GM21367 (cell line): ENCODE measurements around the gene IFITM5.
A peak's percentile ranks its signal among the peaks of the same experiment; 100 is the strongest.
"Not testable (repeated sequence)": the region's sequence is repeated elsewhere in the genome, so short reads cannot be mapped to it uniquely, and the experiment has no call there.

ENCODE experiments used
- ATAC-seq: cut with Tn5 transposase; IDR thresholded peaks from one replicate; pipeline ENCODE4 v1.9.1; 2021; ENCODE audit not compliant: unreplicated experiment

Gene IFITM5

DNA sequence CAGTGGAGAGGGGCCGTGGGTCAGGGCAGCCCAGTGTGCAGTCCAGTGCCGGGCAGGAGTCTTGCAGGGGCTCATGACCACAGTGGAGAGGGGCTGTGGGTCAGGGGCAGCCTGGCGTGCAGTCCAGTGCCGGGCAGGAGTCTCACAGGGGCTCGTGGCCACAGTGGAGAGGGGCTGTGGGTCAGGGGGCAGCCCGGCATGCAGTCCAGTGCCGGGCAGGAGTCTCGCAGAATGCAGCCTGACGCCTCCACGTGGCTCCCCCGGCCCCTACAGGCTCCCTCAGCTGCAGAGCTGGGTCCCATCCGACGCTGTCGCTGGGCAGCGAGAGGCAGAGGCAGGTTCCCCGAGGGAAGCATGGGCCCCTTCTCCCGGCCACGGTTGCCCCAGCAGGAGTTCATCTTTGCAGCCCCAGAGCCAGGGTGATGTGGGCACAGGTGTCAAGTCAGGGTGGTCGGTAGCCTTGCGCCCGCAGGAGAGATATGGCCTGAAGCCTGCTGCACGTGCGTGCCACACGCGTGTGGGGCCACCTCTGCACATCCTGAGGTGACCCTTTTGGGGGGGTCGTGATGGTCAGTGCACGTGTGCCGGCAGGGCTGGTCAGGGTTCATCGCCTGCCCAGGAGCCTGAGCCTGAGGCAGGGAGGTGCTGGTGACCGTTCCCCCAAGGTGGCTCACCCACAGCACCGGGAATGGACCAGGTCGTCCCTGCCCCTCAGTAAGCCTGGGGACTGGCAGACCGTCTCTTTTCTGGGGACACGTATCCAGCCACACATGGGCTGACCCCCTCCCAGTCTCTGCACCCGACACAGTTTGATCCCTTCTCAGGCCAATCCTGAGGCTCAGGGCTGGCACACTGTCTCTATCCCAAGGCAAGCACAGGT lies 2.9 kb downstream of the IFITM5 start:
- ATAC-seq: no peak

DNA sequence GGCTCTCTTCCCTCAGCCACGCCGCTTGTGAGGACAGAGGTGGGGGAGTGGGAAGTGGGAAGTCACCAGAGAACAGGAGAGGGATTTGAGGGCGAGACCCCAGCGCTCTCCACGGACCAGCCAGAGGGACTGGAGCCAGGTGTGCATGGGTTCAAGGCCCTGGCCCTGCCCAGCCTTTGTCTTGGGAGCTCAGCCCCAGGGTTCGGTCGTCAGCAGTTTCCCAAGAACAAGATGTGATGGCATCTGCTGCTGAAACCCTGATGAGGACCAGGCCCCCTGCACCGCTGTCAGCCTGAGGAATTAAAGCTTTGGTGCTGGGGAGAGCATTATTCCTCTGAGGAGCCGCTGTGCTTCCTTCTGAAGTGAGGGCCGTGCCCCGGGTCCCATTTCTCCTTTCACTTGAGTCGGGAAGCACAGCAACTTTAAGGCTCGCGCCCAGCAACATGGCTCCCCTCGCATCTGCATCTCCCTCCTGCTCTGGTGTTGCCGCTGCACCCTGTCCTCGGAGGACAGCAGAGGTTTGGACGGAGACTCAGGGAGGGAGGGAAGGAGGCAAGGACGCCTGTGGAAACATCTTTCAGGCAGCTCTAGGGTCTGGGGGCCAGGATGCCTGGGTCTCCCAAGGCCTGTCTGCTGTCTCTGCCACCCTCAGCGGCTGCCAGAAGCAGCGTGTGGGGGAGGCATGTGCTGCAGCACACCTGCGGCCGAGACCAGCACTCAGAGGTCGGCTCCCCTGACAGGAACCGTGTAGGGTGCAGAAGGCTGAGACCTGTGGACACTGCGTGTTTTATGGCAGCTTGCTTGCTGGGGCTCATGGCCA lies 3.8 kb downstream of the IFITM5 start:
- no peak for ATAC-seq

DNA sequence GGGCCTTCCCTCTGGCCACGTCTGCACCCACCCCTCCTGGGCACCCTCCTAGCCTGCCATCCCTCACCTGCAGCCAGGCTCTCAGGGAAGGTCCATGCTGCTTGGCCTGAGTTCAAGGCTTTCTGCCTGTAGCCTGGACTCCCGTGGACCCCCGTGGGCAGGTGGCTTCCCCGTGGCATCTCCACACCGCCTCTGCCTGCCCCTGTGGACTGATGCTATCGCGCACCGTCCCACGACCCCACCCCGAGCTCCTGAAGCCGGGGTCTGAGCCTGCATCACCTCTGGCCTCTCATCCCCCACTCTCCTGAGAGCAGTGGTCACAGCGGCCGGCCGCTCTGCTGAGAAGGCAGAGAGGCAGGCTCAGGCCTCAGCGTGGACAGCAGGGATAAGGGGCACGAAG lies 4.5 kb downstream of the IFITM5 start:
- ATAC-seq: no peak

DNA sequence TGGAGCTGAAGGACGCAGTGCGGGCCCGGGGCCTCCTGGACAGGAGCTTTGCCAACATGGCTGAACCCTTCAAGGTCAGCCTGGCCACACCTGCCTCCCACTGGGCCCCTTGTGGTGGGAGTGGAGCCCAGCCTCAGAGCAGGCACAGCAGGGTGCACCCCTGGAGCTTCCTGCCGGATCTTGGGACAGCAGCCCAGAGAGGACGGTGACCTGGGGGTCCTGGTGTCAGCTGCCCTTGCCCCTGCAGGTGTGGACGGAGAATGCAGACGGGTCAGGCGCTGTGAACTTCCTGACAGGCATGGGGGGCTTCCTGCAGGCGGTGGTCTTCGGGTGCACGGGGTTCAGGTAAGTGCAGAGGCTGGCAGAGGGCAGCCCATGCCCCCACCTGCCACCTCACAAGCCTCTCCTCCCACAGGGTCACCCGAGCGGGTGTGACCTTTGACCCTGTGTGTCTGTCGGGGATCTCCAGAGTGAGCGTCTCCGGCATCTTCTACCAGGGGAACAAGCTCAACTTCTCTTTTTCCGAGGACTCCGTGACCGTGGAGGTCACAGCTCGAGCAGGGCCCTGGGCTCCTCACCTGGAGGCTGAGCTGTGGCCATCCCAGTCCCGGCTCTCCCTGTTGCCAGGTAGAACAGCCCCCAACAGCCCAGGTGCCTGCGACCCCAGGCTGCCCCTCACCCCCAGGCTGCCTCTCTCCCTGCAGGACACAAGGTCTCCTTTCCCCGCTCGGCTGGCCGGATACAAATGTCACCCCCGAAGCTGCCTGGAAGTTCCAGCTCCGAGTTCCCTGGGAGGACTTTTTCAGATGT lies 5.3 kb downstream of the IFITM5 start:
- ATAC-seq: no peak

DNA sequence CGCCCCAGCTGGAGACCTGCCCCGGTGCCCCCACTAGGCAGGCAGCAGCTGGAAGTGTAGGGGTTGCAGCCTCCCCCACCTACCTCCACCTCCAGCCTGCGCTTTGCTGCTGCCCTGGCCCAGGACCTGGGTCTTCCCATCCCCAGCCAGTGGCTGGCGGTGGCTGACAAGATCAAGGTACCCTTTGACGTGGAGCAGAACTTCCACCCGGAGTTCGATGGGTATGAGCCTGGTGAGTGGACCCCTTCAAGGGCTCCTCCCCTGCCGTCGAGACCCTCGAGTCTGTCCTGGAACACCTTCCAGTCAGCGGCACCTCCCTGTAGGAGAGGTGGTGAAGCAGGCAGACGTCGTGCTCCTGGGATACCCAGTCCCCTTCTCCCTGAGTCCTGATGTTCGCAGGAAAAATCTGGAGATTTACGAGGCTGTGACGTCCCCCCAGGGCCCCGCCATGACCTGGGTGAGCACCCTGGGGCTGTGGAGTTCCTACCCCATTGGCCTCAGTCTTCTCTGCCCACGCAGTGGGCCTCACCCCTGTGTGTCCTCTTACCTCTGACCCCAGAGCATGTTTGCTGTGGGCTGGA lies 6.0 kb downstream of the IFITM5 start:
- no peak for ATAC-seq

DNA sequence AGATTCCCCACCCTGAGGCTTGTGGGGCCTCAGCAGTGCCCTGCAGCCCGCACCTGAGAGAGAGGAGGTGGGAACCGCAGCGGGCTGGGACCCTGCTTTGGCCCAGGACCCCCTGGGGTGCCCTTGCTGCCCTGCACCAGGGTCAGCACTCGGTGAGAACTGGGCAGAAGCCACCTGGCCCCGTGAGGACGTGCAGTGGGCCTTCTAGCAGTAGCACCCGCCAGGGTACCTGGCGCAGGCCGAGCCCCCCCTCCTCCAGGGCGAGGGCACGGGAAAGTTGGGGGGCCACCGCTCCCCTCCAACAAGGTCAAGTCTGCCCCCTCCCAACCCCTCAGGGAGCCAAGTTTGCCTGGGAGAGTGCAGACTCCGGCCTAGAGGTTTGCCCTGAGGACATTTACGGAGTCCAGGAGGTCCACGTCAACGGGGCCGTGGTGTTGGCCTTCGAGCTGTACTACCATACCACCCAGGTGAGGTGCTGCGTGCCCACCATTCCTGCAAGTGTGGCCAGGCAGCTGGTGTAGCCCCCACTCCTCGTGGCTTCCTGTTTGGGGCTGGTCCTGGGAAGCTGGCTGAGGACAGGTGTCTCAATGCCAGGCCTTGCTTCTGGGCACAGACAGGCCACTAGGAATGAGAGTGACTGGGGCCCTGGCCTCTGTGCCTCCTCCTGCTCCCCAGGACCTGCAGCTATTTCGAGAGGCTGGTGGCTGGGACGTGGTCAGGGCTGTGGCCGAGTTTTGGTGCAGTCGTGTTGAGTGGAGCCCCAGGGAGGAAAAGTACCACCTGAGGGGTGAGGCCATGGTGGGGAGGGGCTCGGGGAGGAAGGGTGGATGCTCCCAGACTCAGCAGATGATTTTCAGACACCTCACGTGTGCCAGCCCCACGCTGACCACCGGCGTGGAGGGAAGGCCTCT lies 6.9 kb downstream of the IFITM5 start:
- no peak for ATAC-seq

DNA sequence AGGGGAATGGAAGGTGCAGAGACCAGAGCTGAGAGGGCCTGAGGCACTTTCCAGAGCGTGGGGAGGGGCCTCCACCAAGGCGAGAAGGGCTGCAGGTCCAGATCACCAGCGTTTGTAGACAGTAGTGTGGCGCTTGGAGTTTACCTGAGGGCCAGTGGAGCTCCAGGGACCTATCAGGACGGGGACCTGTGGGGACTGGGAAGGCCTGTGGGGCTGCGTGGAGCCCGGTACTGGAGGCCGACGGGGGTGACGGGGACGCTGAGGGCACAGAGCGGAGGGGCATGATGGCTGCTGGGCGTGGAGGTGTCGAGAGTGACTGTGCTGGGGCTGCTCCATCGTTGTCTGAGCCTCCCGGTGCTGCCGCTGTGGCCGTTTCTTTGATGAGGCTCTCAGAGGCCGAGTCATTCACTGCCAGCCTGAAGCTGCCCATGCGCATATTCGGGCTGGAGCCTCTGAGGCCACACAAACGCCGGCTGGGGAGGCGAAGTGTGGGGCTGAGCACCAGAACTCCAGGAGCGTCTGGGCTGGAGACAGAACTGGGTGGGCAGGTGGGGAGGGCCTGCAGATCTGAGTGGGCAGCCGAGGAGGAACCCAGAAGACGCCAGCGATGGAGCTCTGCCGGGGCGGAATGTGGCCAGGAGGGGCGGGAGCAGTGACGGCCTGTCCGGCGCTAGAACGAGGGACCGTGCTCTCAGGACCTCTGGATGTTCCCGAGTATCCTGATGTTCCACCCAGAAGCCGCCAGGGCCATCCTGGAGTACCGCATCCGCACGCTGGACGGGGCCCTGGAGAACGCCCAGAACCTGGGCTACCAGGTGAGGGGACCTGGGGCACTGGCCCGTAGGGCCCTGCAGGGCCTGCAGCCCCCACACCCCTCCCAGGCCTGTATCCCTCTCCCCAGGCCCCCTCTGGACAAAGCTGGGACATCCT lies 7.8 kb downstream of the IFITM5 start:
- no peak for ATAC-seq

DNA sequence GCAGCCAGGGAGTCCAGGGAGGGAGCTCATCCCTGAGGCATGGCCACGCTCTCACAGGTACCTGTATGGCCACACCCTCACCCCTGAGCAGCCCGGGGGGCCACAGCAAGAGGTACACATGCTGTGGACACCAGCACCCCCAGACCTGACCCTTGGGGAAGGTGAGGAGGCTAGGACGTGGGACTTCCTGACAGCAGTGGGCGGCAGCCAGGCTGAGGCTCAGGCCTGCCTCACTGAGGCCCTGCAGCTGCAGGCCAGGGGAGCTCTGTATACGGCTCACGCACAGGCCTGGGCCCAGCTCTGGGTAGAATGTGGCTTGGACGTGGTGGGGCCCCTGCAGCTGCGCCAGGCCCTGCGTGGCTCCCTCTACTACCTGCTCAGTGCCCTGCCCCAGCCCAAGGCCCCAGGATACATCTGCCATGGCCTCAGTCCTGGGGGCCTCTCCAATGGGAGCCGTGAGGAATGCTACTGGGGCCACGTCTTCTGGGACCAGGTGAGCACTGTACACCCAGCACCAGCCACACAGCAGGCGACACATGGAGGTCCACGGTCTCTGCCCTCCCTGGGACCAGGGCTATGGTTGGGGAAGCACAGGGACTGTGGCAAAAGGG lies 8.6 kb downstream of the IFITM5 start:
- no peak for ATAC-seq

DNA sequence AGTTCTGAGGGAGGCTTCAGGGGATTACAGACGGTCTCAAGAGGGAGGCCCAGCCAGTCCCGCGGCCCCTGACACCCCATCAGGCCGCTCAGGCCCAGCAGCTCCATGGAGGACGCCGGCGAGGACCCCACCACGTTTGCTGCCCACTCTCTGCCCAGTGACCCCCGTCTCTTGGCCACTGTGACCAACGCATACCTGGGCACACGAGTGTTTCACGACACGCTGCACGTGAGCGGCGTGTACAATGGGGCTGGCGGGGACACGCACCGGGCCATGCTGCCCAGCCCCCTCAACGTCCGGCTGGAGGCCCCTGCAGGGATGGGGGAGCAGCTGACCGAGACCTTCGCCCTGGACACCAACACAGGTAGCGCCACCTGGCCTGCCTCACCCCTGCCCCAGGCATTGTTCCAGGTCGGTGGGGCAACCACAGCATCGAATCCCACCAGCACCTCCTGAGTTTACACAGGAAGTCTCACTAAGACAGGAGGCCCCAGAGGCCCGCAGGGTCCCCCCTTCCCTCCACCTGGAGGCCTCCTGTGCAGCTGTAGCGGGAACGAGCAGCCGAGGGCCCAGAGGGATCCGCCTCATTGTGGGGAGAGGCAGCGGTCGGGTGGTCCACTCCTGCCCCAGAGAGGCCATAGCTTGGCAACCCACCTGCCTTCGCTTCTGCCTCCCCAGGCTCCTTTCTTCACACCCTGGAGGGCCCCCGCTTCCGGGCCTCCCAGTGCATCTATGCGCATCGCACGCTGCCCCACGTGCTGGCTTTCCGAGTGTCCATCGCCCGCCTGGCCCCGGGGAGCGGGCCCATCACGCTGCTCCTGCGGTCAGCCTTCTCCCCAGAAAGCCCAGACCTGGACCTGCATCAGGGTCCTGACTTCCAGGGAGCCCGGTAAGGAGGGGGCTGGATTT lies 9.4 kb downstream of the IFITM5 start:
- no peak for ATAC-seq

DNA sequence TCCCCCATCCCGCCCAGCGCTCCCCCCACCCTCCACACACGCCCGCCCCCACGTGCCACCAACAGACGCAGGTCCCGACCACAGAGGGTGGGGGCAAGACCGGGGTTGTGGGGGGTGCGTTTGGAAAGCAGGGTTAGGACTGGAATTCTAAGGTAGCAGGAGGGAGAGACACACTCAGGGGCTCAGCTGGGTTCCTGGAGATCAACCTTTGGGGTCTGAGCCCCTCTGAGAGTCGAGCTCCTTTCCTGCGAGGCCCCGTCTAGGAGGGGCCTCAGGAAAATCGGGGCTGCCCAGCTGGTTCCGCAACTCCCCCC lies 10.0 kb downstream of the IFITM5 start:
- no peak for ATAC-seq

DNA sequence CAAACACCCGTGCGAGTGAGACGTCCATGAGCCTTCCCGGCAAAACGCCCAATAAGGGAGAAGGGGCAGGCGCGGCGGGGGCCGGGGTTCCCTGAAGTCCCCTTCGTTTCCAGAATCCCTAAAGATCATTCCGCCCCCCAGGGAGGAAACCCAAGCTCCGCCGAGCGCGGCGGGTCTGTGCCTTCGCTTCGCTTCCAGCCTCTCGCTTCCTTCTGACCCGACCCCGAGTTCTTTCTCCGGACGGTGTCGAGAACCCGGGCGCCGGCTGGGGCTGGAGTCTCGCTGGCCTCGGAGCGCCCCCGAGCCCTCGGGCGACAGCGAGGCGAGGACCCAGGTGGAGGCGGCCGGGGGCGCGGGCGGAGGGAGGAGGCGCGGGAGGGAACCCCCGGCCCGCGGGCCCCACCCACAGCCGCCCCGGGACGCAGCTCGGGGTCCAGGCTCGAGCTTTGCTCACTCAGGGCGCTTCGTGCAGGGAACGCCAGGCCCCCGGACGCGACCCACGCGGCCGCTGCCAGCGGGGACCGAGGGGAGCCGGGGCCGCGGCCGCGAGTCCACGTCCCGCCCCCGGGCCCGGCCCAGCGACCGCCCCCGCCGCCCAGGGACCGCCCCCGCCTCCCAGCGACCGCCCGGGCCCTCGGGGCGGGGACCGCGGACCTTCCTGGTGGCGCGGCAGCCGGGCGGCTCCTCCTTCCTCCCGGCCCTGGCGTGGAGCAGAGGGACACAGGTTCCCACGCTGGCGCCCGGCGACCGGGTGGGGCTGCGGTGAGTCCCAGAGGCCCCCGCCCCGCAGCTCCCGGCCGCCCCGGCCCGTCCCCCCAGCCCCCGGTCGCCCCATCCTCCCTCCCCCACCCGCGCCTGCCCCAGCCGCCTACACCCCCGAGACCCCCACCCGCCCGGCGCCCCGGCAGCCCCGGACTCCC lies 10.6 kb downstream of the IFITM5 start, which contains the start of gene PGGHG:
Gene PGGHG (plus strand): TSS at position 649 of the 920 bp plus-strand sequence. CDS start 691 bp downstream, outside the sequence.
- peak; percentile 59 for ATAC-seq

DNA sequence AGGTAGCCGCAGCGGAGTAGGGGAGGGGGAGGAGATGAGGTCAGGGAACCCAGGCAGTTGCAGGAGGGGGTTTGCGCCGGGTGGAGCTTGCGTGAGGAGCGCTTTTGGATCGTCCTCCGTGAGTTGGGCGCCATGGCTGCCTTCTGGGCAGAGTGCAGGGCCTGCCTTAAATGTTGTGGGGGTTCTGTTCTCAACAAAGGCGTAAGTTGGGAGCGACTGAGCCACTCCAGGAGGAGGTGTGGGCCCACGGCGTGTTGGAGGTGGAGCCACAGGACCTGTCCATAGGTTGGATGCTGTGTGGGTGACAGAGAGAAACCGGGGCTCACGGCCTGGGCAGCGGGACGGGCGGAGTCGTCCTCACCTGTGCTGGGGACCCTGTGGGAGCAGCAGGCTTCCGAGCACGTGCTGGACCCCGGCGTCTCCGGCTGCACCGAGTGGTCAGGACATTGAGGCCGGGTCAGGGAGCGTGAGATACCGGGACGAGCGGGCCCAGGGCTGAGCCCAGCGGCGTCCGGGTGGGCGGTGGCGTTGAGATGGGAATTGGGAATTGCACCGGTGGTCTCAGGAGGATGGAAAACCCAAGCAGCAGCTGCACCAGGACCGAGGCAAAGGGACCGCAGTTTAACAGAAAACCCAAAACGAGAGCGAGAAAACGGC lies 11.4 kb downstream of the IFITM5 start:
- ATAC-seq: no peak

DNA sequence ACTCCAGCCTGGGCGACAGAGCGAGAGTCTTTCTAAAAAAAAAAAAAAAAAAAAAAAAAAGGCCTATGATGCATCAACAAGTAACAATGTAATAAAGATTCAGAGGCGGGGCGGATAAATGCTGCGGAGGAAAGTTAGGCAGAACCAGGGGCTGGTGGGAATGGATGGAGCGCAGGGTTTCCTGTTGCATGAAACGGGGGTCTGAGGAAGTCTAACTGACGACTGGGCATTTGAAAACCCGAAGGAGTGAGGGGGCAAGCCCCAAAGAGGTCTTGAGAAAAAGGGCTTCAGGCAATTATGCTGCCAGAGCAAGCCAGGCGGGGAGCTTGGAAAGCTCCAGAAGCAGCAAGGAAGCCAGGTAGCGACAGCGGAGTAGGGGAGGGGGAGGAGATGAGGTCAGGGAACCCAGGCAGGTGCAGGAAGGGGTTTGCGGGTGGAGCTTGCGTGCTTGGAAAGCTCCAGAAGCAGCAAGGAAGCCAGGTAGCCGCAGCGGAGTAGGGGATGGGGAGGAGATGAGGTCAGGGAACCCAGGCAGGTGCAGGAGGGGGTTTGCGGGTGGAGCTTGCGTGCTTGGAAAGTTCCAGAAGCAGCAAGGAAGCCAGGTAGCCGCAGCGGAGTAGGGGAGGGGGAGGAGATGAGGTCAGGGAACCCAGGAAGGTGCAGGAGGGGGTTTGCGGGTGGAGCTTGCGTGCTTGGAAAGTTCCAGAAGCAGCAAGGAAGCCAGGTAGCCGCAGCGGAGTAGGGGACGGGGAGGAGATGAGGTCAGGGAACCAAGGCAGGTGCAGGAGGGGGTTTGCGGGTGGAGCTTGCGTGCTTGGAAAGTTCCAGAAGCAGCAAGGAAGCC lies 12.1 kb downstream of the IFITM5 start:
- ATAC-seq: not testable (repeated sequence)

DNA sequence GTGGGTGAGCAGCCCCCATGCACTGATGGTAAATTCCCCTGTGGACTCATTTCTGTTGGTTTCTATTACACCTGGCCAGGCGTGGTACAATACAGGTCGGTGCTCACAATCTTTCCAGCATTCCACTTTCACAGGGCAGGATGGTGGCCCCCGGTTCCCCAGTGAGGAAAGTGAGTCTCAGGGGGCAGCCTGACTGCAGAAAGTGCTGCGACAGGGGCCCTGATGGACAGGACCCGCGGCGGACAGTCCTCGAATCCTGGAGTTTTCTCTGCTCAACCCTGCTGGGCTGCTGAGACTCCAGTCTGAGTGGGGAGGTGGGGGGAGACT lies 13.5 kb downstream of the IFITM5 start:
- ATAC-seq: no peak
